ENCODE results near the gene TTC6.

Gene TTC6

GRCh38 chr14:37625597-37626595 lies 30.5 kb downstream of the TTC6 start:
- no peak for DNase-seq

GRCh38 chr14:37637341-37637740 lies 41.9 kb downstream of the TTC6 start:
- no peak for DNase-seq

GRCh38 chr14:37638599-37638998 lies 43.2 kb downstream of the TTC6 start:
- DNase-seq = no peak

- no peak for DNase-seq
These were observed 45.7 kb downstream of the TTC6 start for GRCh38 chr14:37641117-37641516.

- DNase-seq = no peak
These were observed 46.7 kb downstream of the TTC6 start for GRCh38 chr14:37642125-37642524.

GRCh38 chr14:37643701-37644100 lies 48.3 kb downstream of the TTC6 start:
- DNase-seq = no peak

Measured in activated effector memory CD4-positive, alpha-beta T cell treated with anti-CD3 and anti-CD28 coated beads, Interleukin-2, amount 50 U/mL, for 16 hours (primary cell).